A549 treated with Hydrocortisone at 1 μM for 4 hours (cell line): ENCODE data around the gene SP110. TPM values are rescaled to one million over a fixed set of nuclear protein-coding genes. Genes with fewer than 3 reads are reported as not detected.

Experiments used
- total RNA-seq: library from RNA; stranded (reverse); fragments of 200-300 nt; extraction: Qiagen RNA extraction; gene quantifications from 5 replicates; pipeline ENCODE4 v1.2.3, GENCODE V29; 2022

SP110 gene
- 6.8 to 8.7 TPM (median 7.4 TPM) in 5 replicates for total RNA-seq

GRCh38 chr2:230219419-230220331 lies at the start of gene SP110:
TSS of gene SP110 (minus strand) at chr2:230219984. CDS start at chr2:230216927, 3,057 bp downstream.

GRCh38 chr2:230225486-230225885 lies 5.7 kb upstream of the SP110 start, which contains the start of gene SP140:
TSS of gene SP140 (plus strand) at chr2:230225736. CDS start at chr2:230225845, 109 bp downstream.

Other genes with a start within 250 kb of the SP110 start
- 0.75 to 1.4 TPM (median 0.83 TPM) in 5 replicates for gene SLC16A14, start 151.1 kb downstream of the SP110 start, total RNA-seq
- 0.16 to 0.29 TPM in 2 of 5 replicates, not detected in the others for gene SP140, start 5.8 kb upstream of the SP110 start, total RNA-seq
- 2.4 to 4.1 TPM (median 3.2 TPM) in 5 replicates for gene SP140L, start 107.2 kb upstream of the SP110 start, total RNA-seq
- gene SP100, start 196.2 kb upstream of the SP110 start, total RNA-seq = 25.1 to 31.2 TPM (median 27.8 TPM) in 5 replicates